ENCODE results near the gene DENND10.

GRCh38 chr10:119143657-119144056, 39.7 kb downstream of the DENND10 start:
- no peak for TF ChIP-seq POLR2A (IDR thresholded peaks at IDR 0.05)
- TF ChIP-seq POLR2AphosphoS5 (IDR thresholded peaks at IDR 0.05; ENCODE audit: insufficient read depth in 1 of 2, low read depth in 1 of 2), result no peak
- no peak for TF ChIP-seq CTCF (IDR thresholded peaks at IDR 0.05)
